HG03469 (cell line): ENCODE results near the gene NIM1K.
"Not testable (repeated sequence)": the region's sequence is repeated elsewhere in the genome, so short reads cannot be mapped to it uniquely, and the experiment has no call there.

Source experiments
- ATAC-seq: cut with Tn5 transposase; IDR thresholded peaks from one replicate; pipeline ENCODE4 v1.9.1; 2021; ENCODE audit warnings: mild to moderate bottlenecking, moderate library complexity, moderate number of reproducible peaks; ENCODE audit not compliant: unreplicated experiment

NIM1K gene

GRCh38 chr5:43183101-43183500 is 8.9 kb upstream of the NIM1K start:
- not testable (repeated sequence) for ATAC-seq

GRCh38 chr5:43190755-43191603 is 1.0 kb upstream of the NIM1K start:
- no peak for ATAC-seq

GRCh38 chr5:43192558-43193180 is 644 bp downstream of the NIM1K start:
- no peak for ATAC-seq

GRCh38 chr5:43193181-43193893 is 1.3 kb downstream of the NIM1K start:
- peak; percentile 67 for ATAC-seq

- no peak for ATAC-seq
Observed at GRCh38 chr5:43193894-43194265, 1.9 kb downstream of the NIM1K start.

GRCh38 chr5:43195670-43196265 is 3.7 kb downstream of the NIM1K start:
- no peak for ATAC-seq

GRCh38 chr5:43197535-43197934 is 5.5 kb downstream of the NIM1K start:
- ATAC-seq: no peak

GRCh38 chr5:43201442-43201841 is 9.4 kb downstream of the NIM1K start:
- not testable (repeated sequence) for ATAC-seq

GRCh38 chr5:43202380-43202779 is 10.4 kb downstream of the NIM1K start:
- no peak for ATAC-seq

- ATAC-seq: no peak
Observed at GRCh38 chr5:43203373-43203772, 11.3 kb downstream of the NIM1K start.

GRCh38 chr5:43204958-43205357 is 12.9 kb downstream of the NIM1K start:
- no peak for ATAC-seq

- no peak for ATAC-seq
Observed at GRCh38 chr5:43207601-43208000, 15.6 kb downstream of the NIM1K start.

- no peak for ATAC-seq
Observed at GRCh38 chr5:43208658-43209057, 16.6 kb downstream of the NIM1K start.

GRCh38 chr5:43209060-43209459 is 17.0 kb downstream of the NIM1K start:
- ATAC-seq: no peak

- no peak for ATAC-seq
Observed at GRCh38 chr5:43209833-43210232, 17.8 kb downstream of the NIM1K start.

GRCh38 chr5:43210570-43210969 is 18.5 kb downstream of the NIM1K start:
- no peak for ATAC-seq

- ATAC-seq: no peak
Observed at GRCh38 chr5:43213951-43214350, 21.9 kb downstream of the NIM1K start.

- no peak for ATAC-seq
Observed at GRCh38 chr5:43215073-43215631, 23.1 kb downstream of the NIM1K start.

GRCh38 chr5:43216941-43217340 is 24.9 kb downstream of the NIM1K start:
- ATAC-seq: no peak

- no peak for ATAC-seq
Observed at GRCh38 chr5:43219120-43219519, 27.1 kb downstream of the NIM1K start.

GRCh38 chr5:43221502-43221901 is 29.5 kb downstream of the NIM1K start:
- ATAC-seq: no peak
